H4 (cell line): ENCODE measurements around the gene SASH1. TPM values are rescaled to one million over a fixed set of nuclear protein-coding genes. Genes with fewer than 3 reads are reported as not detected.

Experiments used
- DNase-seq: peaks from one replicate; pipeline ENCODE4 v3.0.0-alpha.2; 2015; ENCODE audit warnings: low spot score
- total RNA-seq: library from RNA; depleted of rRNA; stranded (reverse); fragments of >200 nt; shearing (Covaris generic); gene quantifications from 2 replicates; pipeline ENCODE4 v1.2.3, GENCODE V29; 2014; rRNA removed

Gene SASH1
- total RNA-seq: 4.5 and 6.7 TPM in 2 replicates

GRCh38 chr6:148342350-148343046, at the start of gene SASH1:
TSS of gene SASH1 (plus strand) at chr6:148342838. CDS start at chr6:148343068, 230 bp downstream.
- no peak for DNase-seq

- DNase-seq: no peak
These were observed 49.2 kb upstream of the SASH1 start for GRCh38 chr6:148293181-148293995.

GRCh38 chr6:148294059-148294458, 48.6 kb upstream of the SASH1 start:
- no peak for DNase-seq

- DNase-seq: no peak
These were observed 47.3 kb upstream of the SASH1 start for GRCh38 chr6:148295261-148295887.

- DNase-seq: no peak
These were observed 45.9 kb upstream of the SASH1 start for GRCh38 chr6:148296771-148297170.

GRCh38 chr6:148298683-148299082, 44.0 kb upstream of the SASH1 start:
- no peak for DNase-seq

- DNase-seq: no peak
These were observed 39.0 kb upstream of the SASH1 start for GRCh38 chr6:148303616-148304015.

- DNase-seq: no peak
These were observed 37.7 kb upstream of the SASH1 start for GRCh38 chr6:148304976-148305375.

GRCh38 chr6:148306286-148306685, 36.4 kb upstream of the SASH1 start:
- no peak for DNase-seq

GRCh38 chr6:148307405-148307804, 35.2 kb upstream of the SASH1 start:
- no peak for DNase-seq

- no peak for DNase-seq
These were observed 33.3 kb upstream of the SASH1 start for GRCh38 chr6:148309301-148309700.

- DNase-seq: no peak
These were observed 30.5 kb upstream of the SASH1 start for GRCh38 chr6:148311966-148312669.

GRCh38 chr6:148313488-148313887, 29.1 kb upstream of the SASH1 start:
- no peak for DNase-seq

GRCh38 chr6:148316308-148316707, 26.3 kb upstream of the SASH1 start:
- no peak for DNase-seq

GRCh38 chr6:148317051-148317450, 25.6 kb upstream of the SASH1 start:
- DNase-seq: no peak

- no peak for DNase-seq
These were observed 24.9 kb upstream of the SASH1 start for GRCh38 chr6:148317739-148318138.

GRCh38 chr6:148322704-148323103, 19.9 kb upstream of the SASH1 start:
- no peak for DNase-seq

- no peak for DNase-seq
These were observed 19.3 kb upstream of the SASH1 start for GRCh38 chr6:148323344-148323743.

- DNase-seq: no peak
These were observed 18.2 kb upstream of the SASH1 start for GRCh38 chr6:148324297-148324985.

GRCh38 chr6:148325316-148326068, 17.1 kb upstream of the SASH1 start:
- DNase-seq: no peak
